Lower lobe of right lung (tissue), 2 donors: Measurements from ENCODE around the gene GPR155. TPM values are rescaled to one million over a fixed set of nuclear protein-coding genes. Genes with fewer than 3 reads are reported as not detected.
"Not testable (repeated sequence)": the region's sequence is repeated elsewhere in the genome, so short reads cannot be mapped to it uniquely, and the experiment has no call there.

Experiments used
- ATAC-seq, 2 donors: fragments of 200-7000 bp; cut with Tn5 transposase; one replicate each; pipeline ENCODE4 v1.9.1; 2020 to 2022; ENCODE audit warnings: mild to moderate bottlenecking in 2 of 2, moderate library complexity in 2 of 2
- DNase-seq: peaks from one replicate; pipeline ENCODE4 v3.0.0-alpha.2; 2020
- H3K27ac ChIP-seq: fragments of 200-600 bp; one replicate; pipeline ENCODE4 v1.8.0; 2022
- H3K27me3 ChIP-seq: fragments of 200-600 bp; one replicate; pipeline ENCODE4 v1.8.0; 2022; ENCODE audit warnings: low read depth
- H3K36me3 ChIP-seq: fragments of 200-600 bp; one replicate; pipeline ENCODE4 v1.8.0; 2022; ENCODE audit warnings: mild to moderate bottlenecking
- H3K4me1 ChIP-seq: fragments of 200-600 bp; one replicate; pipeline ENCODE4 v1.8.0; 2022
- H3K4me3 ChIP-seq: fragments of 200-600 bp; one replicate; pipeline ENCODE4 v1.8.0; 2022; ENCODE audit warnings: mild to moderate bottlenecking
- H3K9me3 ChIP-seq: fragments of 200-600 bp; one replicate; pipeline ENCODE4 v1.8.0; 2022
- CTCF ChIP-seq: fragments of 200-600 bp; IDR thresholded peaks from one replicate; pipeline ENCODE4 v1.8.0; 2022; ENCODE audit warnings: antibody characterized with exemption, mild to moderate bottlenecking
- intact Hi-C: fragments of 100-400 bp; cut with DNase I; formaldehyde crosslinking; loops from one replicate; pipeline ENCODE4 v1.11.0; 2022
- total RNA-seq: library from RNA; stranded (reverse); fragmentation: NEBNext Ultra II Directional; extraction: Animal tissue kit (Norgen Biotek cat#: 25700); gene quantifications from one replicate; pipeline ENCODE4 v1.2.1, GENCODE V29; 2021
- donor health status: DM: no; HTN: yes; CAD: no; lungs with severe emphysema.

GPR155 gene
- total RNA-seq, 1 donor from 2014 or later: 6.2 TPM

- TF ChIP-seq CTCF: no peak
- Histone ChIP-seq H3K4me3 (peak within 1 kb of the TSS; percentile 89), H3K36me3 (peaks cover 9% of the 10 kb centered on the region), H3K27ac (peak within 1 kb of the TSS; percentile 93), H3K27me3 (no peaks in the 10 kb centered on the region), H3K9me3 (no peaks in the 10 kb centered on the region), H3K4me1 (peaks cover 32% of the 10 kb centered on the region)
- ATAC-seq (peak; percentile 96 to 99), DNase-seq (peak; percentile 87)
- intact Hi-C loops: no loop called here
Measured at GRCh38 chr2:174395284-174395968, 91.4 kb downstream of the GPR155 start, which contains the start of gene SCRN3. Gene SCRN3 (plus strand): TSS chr2:174395730. CDS start chr2:174398284, 2,554 bp downstream.

DNA sequence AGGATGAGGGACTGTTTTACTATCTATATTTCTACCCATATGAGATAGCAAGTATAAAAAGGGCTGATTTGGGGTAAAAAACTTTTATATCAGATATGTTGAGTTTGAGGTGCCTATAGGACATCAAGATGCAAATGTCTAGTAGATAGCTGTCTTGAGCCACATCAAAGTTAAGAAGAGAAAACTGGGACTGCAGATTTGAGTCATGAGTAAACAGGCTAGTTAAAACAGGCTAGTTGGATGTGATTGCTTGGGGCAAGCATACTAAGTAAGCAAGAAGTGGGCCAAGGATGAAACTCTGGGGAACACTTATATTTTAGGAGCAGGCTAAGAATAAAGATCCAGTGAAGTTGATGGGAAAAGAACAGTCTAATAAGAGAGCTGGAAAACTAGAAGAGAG is 94.1 kb downstream of the GPR155 start:
- Histone ChIP-seq H3K4me3 (no peak overlapping the region), H3K4me1 (peaks cover 32% of the 10 kb centered on the region), H3K36me3 (peaks cover 4% of the 10 kb centered on the region), H3K27me3 (no peaks in the 10 kb centered on the region), H3K27ac (no peak overlapping the region), H3K9me3 (no peaks in the 10 kb centered on the region)
- intact Hi-C loops: no loop called here
- ATAC-seq (no peak), DNase-seq (no peak)
- no peak for TF ChIP-seq CTCF

GRCh38 chr2:174390303-174390702 is 96.5 kb downstream of the GPR155 start:
- H3K27me3 ChIP-seq, H3K9me3 ChIP-seq, intact Hi-C loops, DNase-seq, ATAC-seq, H3K4me3 ChIP-seq, H3K27ac ChIP-seq: not testable (repeated sequence)
- Histone ChIP-seq H3K36me3 (peaks cover 27% of the 10 kb centered on the region), H3K4me1 (peaks cover 25% of the 10 kb centered on the region)

GRCh38 chr2:174389542-174389941 is 97.3 kb downstream of the GPR155 start:
- H3K9me3 ChIP-seq: no peaks in the 10 kb centered on the region
- H3K27me3 ChIP-seq: no peaks in the 10 kb centered on the region
- ATAC-seq (no peak), DNase-seq (no peak)
- intact Hi-C loops: no loop called here
- no peak overlapping the region for H3K4me3 ChIP-seq
- H3K27ac ChIP-seq: no peak overlapping the region
- no peak for TF ChIP-seq CTCF
- H3K36me3 ChIP-seq: peaks cover 34% of the 10 kb centered on the region
- H3K4me1 ChIP-seq: peaks cover 21% of the 10 kb centered on the region

GRCh38 chr2:174388706-174389105 is 98.1 kb downstream of the GPR155 start:
- Histone ChIP-seq H3K36me3 (peaks cover 41% of the 10 kb centered on the region), H3K4me1 (peaks cover 13% of the 10 kb centered on the region)
- ATAC-seq, H3K9me3 ChIP-seq, H3K27ac ChIP-seq, intact Hi-C loops, DNase-seq, H3K27me3 ChIP-seq, H3K4me3 ChIP-seq: not testable (repeated sequence)

GRCh38 chr2:174385201-174385600 is 101.6 kb downstream of the GPR155 start:
- no peaks in the 10 kb centered on the region for H3K4me1 ChIP-seq
- no peaks in the 10 kb centered on the region for H3K27me3 ChIP-seq
- no peaks in the 10 kb centered on the region for H3K9me3 ChIP-seq
- peaks cover 69% of the 10 kb centered on the region for H3K36me3 ChIP-seq
- H3K4me3 ChIP-seq: no peak overlapping the region
- H3K27ac ChIP-seq: no peak overlapping the region
- ATAC-seq (no peak), DNase-seq (no peak)
- no peak for TF ChIP-seq CTCF
- intact Hi-C loops: no loop called here
